LNCAP (cell line): ENCODE data around the gene RPL14.

Source experiments
- CTCF ChIP-seq: fragments of 450-650 bp; IDR thresholded peaks from 2 replicates; pipeline ENCODE4 v1.5.1; 2017; ENCODE audit warnings: mild to moderate bottlenecking

RPL14 gene

GRCh38 chr3:40487172-40487571, 30.0 kb downstream of the RPL14 start:
- no peak for TF ChIP-seq CTCF

- no peak for TF ChIP-seq CTCF
Observed at GRCh38 chr3:40490916-40491315, 33.8 kb downstream of the RPL14 start.

GRCh38 chr3:40494698-40495097, 37.6 kb downstream of the RPL14 start:
- TF ChIP-seq CTCF, result no peak

GRCh38 chr3:40497288-40497687, 40.1 kb downstream of the RPL14 start:
- TF ChIP-seq CTCF, result no peak

- TF ChIP-seq CTCF, result no peak
Observed at GRCh38 chr3:40499952-40500351, 42.8 kb downstream of the RPL14 start.

GRCh38 chr3:40502034-40502433, 44.9 kb downstream of the RPL14 start:
- no peak for TF ChIP-seq CTCF

- TF ChIP-seq CTCF, result no peak
Observed at GRCh38 chr3:40504636-40505430, 47.7 kb downstream of the RPL14 start.
